ENCODE measurements around the gene ZNF554. TPM values are rescaled to one million over a fixed set of nuclear protein-coding genes. Genes with fewer than 3 reads are reported as not detected.

Gene ZNF554
- total RNA-seq, 1 donor from 2014 or later, result 6.9 TPM

GRCh38 chr19:2798158-2798685 is 21.4 kb upstream of the ZNF554 start:
- H3K4me1 ChIP-seq, result no peaks in the 10 kb centered on the region
- no peak for DNase-seq (ENCODE audit: extremely low spot score in 2 of 2)
- no peaks in the 10 kb centered on the region for H3K9me3 ChIP-seq
- TF ChIP-seq CTCF (IDR thresholded peaks at IDR 0.05) (no peak), POLR2AphosphoS5 (IDR thresholded peaks at IDR 0.05; ENCODE audit: insufficient read depth in 1 of 2, low read depth in 1 of 2) (no peak), POLR2A (IDR thresholded peaks at IDR 0.05) (no peak)
- H3K4me3 ChIP-seq, result no peak overlapping the region
- peaks cover 0 to 37% of the 10 kb centered on the region in 2 donors for H3K36me3 ChIP-seq
- H3K27ac ChIP-seq, result no peak overlapping the region
- no peaks in the 10 kb centered on the region for H3K27me3 ChIP-seq
- intact Hi-C loops (cut with DNase I), result no loop called here

GRCh38 chr19:2798733-2799132 is 20.9 kb upstream of the ZNF554 start:
- intact Hi-C loops (cut with DNase I), result no loop called here
- Histone ChIP-seq H3K36me3 (peaks cover 0 to 37% of the 10 kb centered on the region in 2 donors), H3K9me3 (no peaks in the 10 kb centered on the region), H3K4me1 (no peaks in the 10 kb centered on the region), H3K27ac (no peak overlapping the region), H3K27me3 (no peaks in the 10 kb centered on the region), H3K4me3 (no peak overlapping the region)
- no peak for TF ChIP-seq POLR2A (IDR thresholded peaks at IDR 0.05)
- no peak for TF ChIP-seq CTCF (IDR thresholded peaks at IDR 0.05)
- no peak for TF ChIP-seq POLR2AphosphoS5 (IDR thresholded peaks at IDR 0.05; ENCODE audit: insufficient read depth in 1 of 2, low read depth in 1 of 2)
- no peak for DNase-seq (ENCODE audit: extremely low spot score in 2 of 2)

GRCh38 chr19:2799273-2800020 is 20.2 kb upstream of the ZNF554 start:
- H3K9me3 ChIP-seq, result no peaks in the 10 kb centered on the region
- H3K27me3 ChIP-seq, result no peaks in the 10 kb centered on the region
- H3K4me1 ChIP-seq, result no peaks in the 10 kb centered on the region
- TF ChIP-seq POLR2A (IDR thresholded peaks at IDR 0.05), result no peak
- no peak for TF ChIP-seq CTCF (IDR thresholded peaks at IDR 0.05)
- no peak for TF ChIP-seq POLR2AphosphoS5 (IDR thresholded peaks at IDR 0.05; ENCODE audit: insufficient read depth in 1 of 2, low read depth in 1 of 2)
- no peak for DNase-seq (ENCODE audit: extremely low spot score in 2 of 2)
- H3K36me3 ChIP-seq, result peaks cover 0 to 38% of the 10 kb centered on the region in 2 donors
- intact Hi-C loops (cut with DNase I), result no loop called here
- no peak overlapping the region for H3K27ac ChIP-seq
- H3K4me3 ChIP-seq, result no peak overlapping the region

- Histone ChIP-seq H3K27ac (no peak overlapping the region), H3K4me3 (no peak overlapping the region), H3K4me1 (no peaks in the 10 kb centered on the region), H3K36me3 (peaks cover 0 to 39% of the 10 kb centered on the region in 2 donors), H3K9me3 (no peaks in the 10 kb centered on the region), H3K27me3 (no peaks in the 10 kb centered on the region)
- TF ChIP-seq POLR2AphosphoS5 (IDR thresholded peaks at IDR 0.05; ENCODE audit: insufficient read depth in 1 of 2, low read depth in 1 of 2) (no peak), POLR2A (IDR thresholded peaks at IDR 0.05) (no peak), CTCF (IDR thresholded peaks at IDR 0.05) (no peak)
- no peak for DNase-seq (ENCODE audit: extremely low spot score in 2 of 2)
- intact Hi-C loops (cut with DNase I), result no loop called here
Measured at GRCh38 chr19:2800506-2800905, 19.2 kb upstream of the ZNF554 start.

- Histone ChIP-seq H3K9me3 (no peaks in the 10 kb centered on the region), H3K27me3 (no peaks in the 10 kb centered on the region), H3K4me3 (no peak overlapping the region), H3K27ac (no peak overlapping the region), H3K36me3 (peaks cover 0 to 50% of the 10 kb centered on the region in 2 donors), H3K4me1 (no peaks in the 10 kb centered on the region)
- intact Hi-C loops (cut with DNase I), result no loop called here
- no peak for DNase-seq (ENCODE audit: extremely low spot score in 2 of 2)
- TF ChIP-seq POLR2A (IDR thresholded peaks at IDR 0.05) (no peak), CTCF (IDR thresholded peaks at IDR 0.05) (no peak), POLR2AphosphoS5 (IDR thresholded peaks at IDR 0.05; ENCODE audit: insufficient read depth in 1 of 2, low read depth in 1 of 2) (no peak)
Measured at GRCh38 chr19:2802826-2803225, 16.8 kb upstream of the ZNF554 start.
